Measurements from ENCODE around the gene CUX1.
A peak's percentile ranks its signal among the peaks of the same experiment; 100 is the strongest.
"Not testable (repeated sequence)": the region's sequence is repeated elsewhere in the genome, so short reads cannot be mapped to it uniquely, and the experiment has no call there.

CUX1 gene

DNA sequence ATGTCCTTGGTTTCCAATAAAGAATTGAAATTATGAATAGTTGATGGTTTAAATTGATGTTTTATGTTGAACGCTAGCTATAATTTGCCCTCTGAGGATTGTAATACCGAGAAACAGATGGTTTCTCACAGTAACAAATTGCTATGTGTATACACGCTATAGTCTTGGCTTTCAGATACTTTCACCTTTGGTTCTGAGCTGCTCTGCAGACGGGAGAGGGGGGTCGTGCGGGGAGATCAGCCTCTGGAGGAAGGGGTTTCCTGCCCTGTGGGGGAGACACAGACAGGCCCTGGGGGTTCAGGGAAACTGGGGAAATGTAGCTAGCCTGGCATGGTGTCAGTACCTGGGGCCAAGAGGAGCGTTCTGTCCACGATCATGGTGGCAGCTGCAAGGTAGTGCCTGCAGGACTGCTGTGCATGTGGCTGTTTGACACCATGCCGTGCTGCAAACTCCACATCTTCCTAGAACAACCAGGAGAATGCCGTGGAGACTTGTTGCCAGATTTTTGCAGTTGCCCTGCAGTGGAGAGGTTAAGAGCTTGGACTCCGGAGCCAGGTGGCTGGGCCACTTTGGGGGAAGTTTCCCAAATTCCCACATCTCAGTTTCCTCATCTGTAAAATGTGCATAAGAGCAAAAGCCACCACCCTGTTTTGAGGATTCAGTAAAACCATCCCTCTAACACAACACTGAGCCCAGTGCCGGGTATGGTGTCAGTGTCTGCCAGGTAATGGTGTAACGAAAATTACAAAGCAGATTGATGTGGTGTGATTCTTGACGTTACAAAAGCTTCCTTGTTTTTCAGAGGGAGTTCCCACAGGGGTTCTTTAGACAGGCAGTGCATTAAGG, 167.9 kb downstream of the CUX1 start:
- no peak overlapping the region for H3K4me3 ChIP-seq (ENCODE audit: low read depth, low read length)
- no peak for DNase-seq (ENCODE audit: low read depth)
- TF ChIP-seq, protein P1, sequence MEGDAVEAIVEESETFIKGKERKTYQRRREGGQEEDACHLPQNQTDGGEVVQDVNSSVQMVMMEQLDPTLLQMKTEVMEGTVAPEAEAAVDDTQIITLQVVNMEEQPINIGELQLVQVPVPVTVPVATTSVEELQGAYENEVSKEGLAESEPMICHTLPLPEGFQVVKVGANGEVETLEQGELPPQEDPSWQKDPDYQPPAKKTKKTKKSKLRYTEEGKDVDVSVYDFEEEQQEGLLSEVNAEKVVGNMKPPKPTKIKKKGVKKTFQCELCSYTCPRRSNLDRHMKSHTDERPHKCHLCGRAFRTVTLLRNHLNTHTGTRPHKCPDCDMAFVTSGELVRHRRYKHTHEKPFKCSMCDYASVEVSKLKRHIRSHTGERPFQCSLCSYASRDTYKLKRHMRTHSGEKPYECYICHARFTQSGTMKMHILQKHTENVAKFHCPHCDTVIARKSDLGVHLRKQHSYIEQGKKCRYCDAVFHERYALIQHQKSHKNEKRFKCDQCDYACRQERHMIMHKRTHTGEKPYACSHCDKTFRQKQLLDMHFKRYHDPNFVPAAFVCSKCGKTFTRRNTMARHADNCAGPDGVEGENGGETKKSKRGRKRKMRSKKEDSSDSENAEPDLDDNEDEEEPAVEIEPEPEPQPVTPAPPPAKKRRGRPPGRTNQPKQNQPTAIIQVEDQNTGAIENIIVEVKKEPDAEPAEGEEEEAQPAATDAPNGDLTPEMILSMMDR (conservative IDR thresholded peaks at IDR 0.05; ENCODE audit: low read depth, low read length): no peak

DNA sequence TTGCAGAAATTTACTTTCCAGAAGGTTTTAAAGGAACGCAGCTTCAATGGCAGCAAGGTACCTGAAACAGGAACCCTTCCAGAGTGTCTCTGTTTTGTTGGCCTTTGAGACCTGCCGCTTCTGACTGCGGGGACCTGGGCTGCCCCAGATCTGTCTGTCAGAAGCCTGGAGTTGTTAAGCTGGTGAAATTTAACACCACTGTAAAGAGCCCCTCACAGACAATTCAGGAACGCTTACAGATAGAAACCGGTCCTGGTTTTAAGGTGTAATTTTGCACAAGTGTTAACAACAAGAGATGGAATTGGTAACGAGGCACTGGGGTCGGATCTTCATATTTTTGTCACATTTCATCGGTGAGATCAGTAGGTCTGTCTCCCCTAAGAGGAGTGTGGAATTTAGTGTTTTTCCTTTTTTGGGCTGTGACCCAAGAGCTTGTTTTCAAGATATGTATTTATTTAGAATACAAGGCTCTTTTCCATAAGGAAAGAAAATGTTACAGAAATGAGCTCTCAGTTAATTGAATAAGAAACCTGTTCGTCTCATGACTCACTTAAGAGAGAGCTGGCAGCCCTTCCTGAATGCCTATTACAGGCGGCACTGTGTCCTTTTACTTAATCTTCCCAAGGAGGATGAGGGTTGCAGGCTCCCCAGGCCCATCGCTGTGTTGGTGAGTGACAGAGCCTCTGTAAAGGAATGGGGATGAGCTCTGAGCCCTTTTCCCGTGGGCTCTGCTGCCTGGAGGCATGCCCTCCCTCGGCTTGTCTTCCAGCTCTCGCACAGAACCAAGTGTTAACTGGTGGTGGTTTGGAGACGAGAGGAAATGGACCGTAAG, 168.7 kb downstream of the CUX1 start:
- no peak overlapping the region for H3K4me3 ChIP-seq (ENCODE audit: low read depth, low read length)
- TF ChIP-seq, protein P1 (conservative IDR thresholded peaks at IDR 0.05; ENCODE audit: low read depth, low read length): no peak
- DNase-seq (ENCODE audit: low read depth): peak; percentile 16

DNA sequence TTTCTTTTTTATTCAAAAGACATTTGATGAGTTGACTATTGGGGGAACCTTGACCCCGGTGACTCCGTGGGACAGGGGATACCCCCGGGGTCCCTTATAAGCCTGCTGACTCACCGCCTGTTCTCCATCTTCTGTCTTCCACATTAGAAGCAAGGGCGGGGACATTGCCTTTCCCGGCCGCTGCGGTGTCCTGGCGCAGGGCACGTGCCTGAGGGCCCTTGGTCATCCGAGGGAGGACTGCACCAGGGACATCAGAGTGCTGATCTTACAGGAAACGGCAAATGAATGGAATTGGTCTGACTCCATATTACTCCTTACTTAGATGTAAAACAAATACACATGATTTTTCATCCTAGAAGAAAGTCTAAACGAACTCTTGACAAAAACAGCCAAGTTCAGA, 170.1 kb downstream of the CUX1 start:
- DNase-seq (ENCODE audit: low read depth): no peak
- TF ChIP-seq, protein P1 (conservative IDR thresholded peaks at IDR 0.05; ENCODE audit: low read depth, low read length): no peak
- H3K4me3 ChIP-seq (ENCODE audit: low read depth, low read length): no peak overlapping the region

DNA sequence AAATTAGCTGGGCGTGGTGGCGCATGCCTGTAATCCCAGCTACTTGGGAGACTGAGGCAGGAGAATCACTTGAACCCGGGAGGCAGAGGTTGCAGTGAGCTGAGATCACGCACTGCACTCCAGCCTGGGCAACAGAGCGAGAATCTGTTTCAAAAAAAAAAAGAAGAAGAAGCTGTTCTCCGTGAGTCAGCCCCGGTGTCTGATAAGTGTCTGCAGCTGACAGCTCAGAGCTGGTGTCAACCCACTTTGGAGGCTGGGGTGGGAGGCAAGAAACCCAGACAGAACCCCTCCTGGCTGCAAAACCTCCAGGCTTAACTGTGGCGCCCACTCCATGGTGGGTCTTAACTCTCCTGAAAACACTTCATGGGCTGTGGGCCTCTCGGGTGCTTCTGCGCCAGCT, 170.6 kb downstream of the CUX1 start:
- H3K4me3 ChIP-seq (ENCODE audit: low read depth, low read length); DNase-seq (ENCODE audit: low read depth): not testable (repeated sequence)

DNA sequence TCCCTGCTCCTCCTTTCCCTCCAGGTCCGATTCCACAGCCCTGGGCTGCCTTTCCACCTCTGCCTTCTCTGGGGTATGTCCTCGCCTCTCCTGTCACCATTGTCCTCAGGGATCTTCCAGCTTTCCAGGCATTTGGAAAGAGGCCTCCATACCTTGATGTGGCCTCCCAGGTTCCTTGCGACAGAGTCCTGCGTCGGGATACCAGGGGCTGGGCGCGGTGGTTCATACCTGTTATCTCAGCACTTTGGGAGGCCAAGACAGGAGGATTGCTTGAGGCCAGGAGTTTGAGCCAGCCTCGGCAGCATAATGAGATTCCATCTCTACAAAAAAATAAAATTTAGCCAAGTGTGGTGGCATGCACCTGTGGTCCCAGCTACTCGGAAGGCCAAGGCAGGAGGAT, 171.1 kb downstream of the CUX1 start:
- no peak for DNase-seq (ENCODE audit: low read depth)
- H3K4me3 ChIP-seq (ENCODE audit: low read depth, low read length): no peak overlapping the region
- TF ChIP-seq, protein P1 (conservative IDR thresholded peaks at IDR 0.05; ENCODE audit: low read depth, low read length): no peak

DNA sequence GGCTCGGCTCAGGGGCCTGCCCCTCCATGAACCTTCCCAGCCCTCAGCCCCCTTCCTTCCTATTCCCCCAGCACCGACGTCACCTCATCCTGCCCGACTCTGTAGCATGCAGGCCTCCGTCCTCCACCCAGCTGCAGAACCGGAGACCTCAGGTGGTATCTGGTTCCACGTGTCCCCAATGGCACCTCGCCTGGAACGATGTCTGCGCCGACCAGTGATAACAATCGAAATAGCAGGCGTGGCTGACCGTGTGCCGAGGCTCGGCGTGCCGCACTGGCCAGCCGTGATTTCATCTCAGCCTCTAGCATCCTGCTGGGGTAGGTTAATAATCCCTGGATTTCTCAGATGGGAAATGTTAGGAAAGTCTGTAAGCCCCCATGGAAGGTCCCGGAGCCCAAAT, 171.7 kb downstream of the CUX1 start:
- TF ChIP-seq, protein P1 (conservative IDR thresholded peaks at IDR 0.05; ENCODE audit: low read depth, low read length): no peak
- no peak overlapping the region for H3K4me3 ChIP-seq (ENCODE audit: low read depth, low read length)
- DNase-seq (ENCODE audit: low read depth): no peak

DNA sequence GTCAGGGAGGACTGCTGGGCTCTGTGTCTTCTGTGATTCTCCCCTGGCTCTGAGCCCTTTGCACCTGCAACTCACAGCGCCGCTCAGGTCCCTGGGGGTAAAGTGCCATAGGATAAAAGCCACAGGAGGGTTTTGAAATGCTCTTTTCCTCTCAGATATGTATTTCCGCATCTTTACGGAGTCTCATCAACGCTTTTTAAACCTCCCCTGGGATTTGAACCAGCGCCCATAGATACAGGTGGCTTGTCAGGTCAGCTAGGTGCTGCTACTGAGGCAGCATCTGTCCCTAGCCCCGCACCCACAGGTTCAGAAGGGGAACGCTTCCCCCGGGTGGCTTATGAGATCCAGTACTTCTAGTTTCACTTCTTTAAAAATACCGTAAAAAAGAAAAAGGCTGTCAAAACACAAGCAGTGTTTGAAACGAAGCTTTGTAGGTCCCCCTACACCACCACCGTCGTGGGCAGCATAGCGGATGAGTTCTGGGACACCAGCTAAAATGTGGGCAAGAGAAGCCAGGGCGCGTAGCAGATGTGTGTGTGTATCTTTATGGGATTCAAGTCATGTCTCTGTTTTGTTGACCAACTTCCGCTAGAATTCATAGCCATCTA, 173.5 kb downstream of the CUX1 start:
- H3K4me3 ChIP-seq (ENCODE audit: low read depth, low read length): no peak overlapping the region
- DNase-seq (ENCODE audit: low read depth): no peak
- TF ChIP-seq, protein P1 (conservative IDR thresholded peaks at IDR 0.05; ENCODE audit: low read depth, low read length): no peak
